Loucy (cell line): ENCODE measurements around the gene NEDD4L.

Experiments
- CTCF ChIP-seq: fragments of 200-600 bp; sonication (generic); conservative IDR thresholded peaks from 2 replicates; pipeline ENCODE4 v1.5.1; 2014; ENCODE audit warnings: mild to moderate bottlenecking, antibody characterized with exemption, low read length
- EZH2phosphoT487 ChIP-seq: fragments of 200-600 bp; IDR thresholded peaks from 2 replicates; pipeline ENCODE4 v1.6.1; 2018; ENCODE audit warnings: antibody characterized with exemption, mild to moderate bottlenecking, moderate library complexity, borderline replicate concordance

GRCh38 chr18:58038063-58038462 is 6.0 kb upstream of the NEDD4L start:
- TF ChIP-seq CTCF (no peak), EZH2phosphoT487 (no peak)
